Hepatocyte (in vitro differentiated cells): ENCODE data around the gene SLC31A1. TPM values are rescaled to one million over a fixed set of nuclear protein-coding genes. Genes with fewer than 3 reads are reported as not detected.

Experiments
- DNase-seq: peaks from one replicate; pipeline ENCODE4 v3.0.0-alpha.2; 2016; ENCODE audit warnings: low spot score
- H2AFZ ChIP-seq: fragments of 200-600 bp; sonication (generic); 2 replicates; pipeline ENCODE4 v1.6.0; 2016; ENCODE audit warnings: antibody characterized with exemption, mild to moderate bottlenecking
- H3K27ac ChIP-seq: fragments of 200-600 bp; sonication (generic); 2 replicates; pipeline ENCODE4 v1.5.1; 2016; ENCODE audit warnings: mild to moderate bottlenecking
- H3K27me3 ChIP-seq: fragments of 200-600 bp; sonication (generic); 2 replicates; pipeline ENCODE4 v1.6.1; 2016
- H3K36me3 ChIP-seq: fragments of 200-600 bp; sonication (generic); replicated peaks from 2 replicates; pipeline ENCODE4 v1.5.1; 2016; ENCODE audit warnings: low read depth; ENCODE audit not compliant: insufficient read depth
- H3K4me1 ChIP-seq: fragments of 200-600 bp; sonication (generic); 2 replicates; pipeline ENCODE4 v1.5.1; 2016; ENCODE audit warnings: mild to moderate bottlenecking, moderate library complexity; ENCODE audit not compliant: insufficient read depth
- H3K4me2 ChIP-seq: fragments of 200-600 bp; sonication (generic); 2 replicates; pipeline ENCODE4 v1.6.0; 2016
- H3K4me3 ChIP-seq: fragments of 200-600 bp; sonication (generic); 2 replicates; pipeline ENCODE4 v1.5.1; 2016; ENCODE audit warnings: mild to moderate bottlenecking
- H3K79me2 ChIP-seq: fragments of 200-600 bp; sonication (generic); 2 replicates; pipeline ENCODE4 v1.6.0; 2017; ENCODE audit warnings: mild to moderate bottlenecking
- H3K9me2 ChIP-seq: fragments of 200-600 bp; sonication (generic); replicated peaks from 2 replicates; pipeline ENCODE4 v1.6.0; 2017; ENCODE audit warnings: mild to moderate bottlenecking; ENCODE audit not compliant: insufficient read depth
- H3K9me3 ChIP-seq: fragments of 200-600 bp; sonication (generic); 2 replicates; pipeline ENCODE4 v1.5.1; 2016; ENCODE audit warnings: low read depth, mild to moderate bottlenecking
- H4K20me1 ChIP-seq: fragments of 200-600 bp; sonication (generic); 2 replicates; pipeline ENCODE4 v1.6.0; 2016; ENCODE audit warnings: mild to moderate bottlenecking; ENCODE audit not compliant: insufficient read depth, poor library complexity, severe bottlenecking
- EZH2 ChIP-seq: fragments of 200-600 bp; sonication (generic); IDR thresholded peaks from 2 replicates; pipeline ENCODE4 v1.6.1; 2016; ENCODE audit warnings: antibody characterized with exemption, mild to moderate bottlenecking, borderline replicate concordance
- EZH2phosphoT487 ChIP-seq: fragments of 200-600 bp; sonication (generic); IDR thresholded peaks from one replicate; pipeline ENCODE4 v1.6.1; 2018; ENCODE audit warnings: antibody characterized with exemption, mild to moderate bottlenecking, low read depth, moderate library complexity; ENCODE audit not compliant: unreplicated experiment, severe bottlenecking
- WGBS: methylation state at CpG from one replicate; pipeline ENCODE4 v1.1.6; 2016; ENCODE audit warnings: low lambda C conversion rate; ENCODE audit errors: missing lambda C conversion rate; 5-methylcytosine and 5-hydroxymethylcytosine counted together
- polyA plus RNA-seq: library from polyadenylated mRNA; unstranded; fragments of >200 nt; fragmentation: Nextera tagmentation; extraction: Ambion mirVana; gene quantifications from 2 replicates; pipeline ENCODE4 v1.2.1, GENCODE V29; 2016
- total RNA-seq: library from RNA; depleted of rRNA; stranded (reverse); fragments of >200 nt; gene quantifications from 2 replicates; pipeline ENCODE4 v1.2.3, GENCODE V29; 2014
- TF ChIP-seq, protein P1 (sequence below): fragments of 200-600 bp; sonication (generic); IDR thresholded peaks from 2 replicates; pipeline ENCODE4 v1.5.1; 2016; ENCODE audit warnings: antibody characterized with exemption, mild to moderate bottlenecking; ENCODE audit not compliant: poor library complexity

The SLC31A1 gene
- total and polyA plus RNA-seq, 2 experiments from 2014 or later, result 29.7 to 43.3 TPM

DNA sequence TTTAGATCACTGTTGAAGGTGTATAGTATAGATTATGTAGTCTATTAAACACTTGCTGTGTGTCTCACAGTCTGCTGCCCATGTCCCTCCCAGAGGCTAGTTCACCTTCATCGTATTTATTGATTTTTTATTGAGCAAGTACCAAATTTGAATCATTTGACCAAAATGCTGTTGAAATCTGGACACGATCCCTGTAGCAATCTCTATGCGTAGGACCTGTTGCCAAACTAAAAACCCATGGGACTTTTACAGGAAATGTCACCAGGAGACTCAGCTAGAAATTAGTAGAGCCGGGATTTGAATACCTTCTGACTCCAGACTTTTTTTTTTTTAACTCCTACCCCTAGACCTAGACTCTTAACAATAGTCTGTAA lies 17.5 kb downstream of the SLC31A1 start:
- no peaks in the 10 kb centered on the region for H3K9me3 ChIP-seq
- TF ChIP-seq, protein P1, sequence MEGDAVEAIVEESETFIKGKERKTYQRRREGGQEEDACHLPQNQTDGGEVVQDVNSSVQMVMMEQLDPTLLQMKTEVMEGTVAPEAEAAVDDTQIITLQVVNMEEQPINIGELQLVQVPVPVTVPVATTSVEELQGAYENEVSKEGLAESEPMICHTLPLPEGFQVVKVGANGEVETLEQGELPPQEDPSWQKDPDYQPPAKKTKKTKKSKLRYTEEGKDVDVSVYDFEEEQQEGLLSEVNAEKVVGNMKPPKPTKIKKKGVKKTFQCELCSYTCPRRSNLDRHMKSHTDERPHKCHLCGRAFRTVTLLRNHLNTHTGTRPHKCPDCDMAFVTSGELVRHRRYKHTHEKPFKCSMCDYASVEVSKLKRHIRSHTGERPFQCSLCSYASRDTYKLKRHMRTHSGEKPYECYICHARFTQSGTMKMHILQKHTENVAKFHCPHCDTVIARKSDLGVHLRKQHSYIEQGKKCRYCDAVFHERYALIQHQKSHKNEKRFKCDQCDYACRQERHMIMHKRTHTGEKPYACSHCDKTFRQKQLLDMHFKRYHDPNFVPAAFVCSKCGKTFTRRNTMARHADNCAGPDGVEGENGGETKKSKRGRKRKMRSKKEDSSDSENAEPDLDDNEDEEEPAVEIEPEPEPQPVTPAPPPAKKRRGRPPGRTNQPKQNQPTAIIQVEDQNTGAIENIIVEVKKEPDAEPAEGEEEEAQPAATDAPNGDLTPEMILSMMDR, result no peak
- TF ChIP-seq EZH2, result no peak
- TF ChIP-seq EZH2phosphoT487, result no peak
- H3K9me2 ChIP-seq, result no peaks in the 10 kb centered on the region
- H3K27ac ChIP-seq, result no peak overlapping the region
- no peak for DNase-seq
- H3K79me2 ChIP-seq, result peaks cover 44% of the 10 kb centered on the region
- no peak overlapping the region for H3K4me2 ChIP-seq
- no peaks in the 10 kb centered on the region for H3K4me1 ChIP-seq
- WGBS, result 76% methylated on average over 4 of the region's 4 CpGs
- no peaks in the 10 kb centered on the region for H4K20me1 ChIP-seq
- H2AFZ ChIP-seq, result no peak overlapping the region
- H3K4me3 ChIP-seq, result no peak overlapping the region
- H3K27me3 ChIP-seq, result no peaks in the 10 kb centered on the region
- no peaks in the 10 kb centered on the region for H3K36me3 ChIP-seq

DNA sequence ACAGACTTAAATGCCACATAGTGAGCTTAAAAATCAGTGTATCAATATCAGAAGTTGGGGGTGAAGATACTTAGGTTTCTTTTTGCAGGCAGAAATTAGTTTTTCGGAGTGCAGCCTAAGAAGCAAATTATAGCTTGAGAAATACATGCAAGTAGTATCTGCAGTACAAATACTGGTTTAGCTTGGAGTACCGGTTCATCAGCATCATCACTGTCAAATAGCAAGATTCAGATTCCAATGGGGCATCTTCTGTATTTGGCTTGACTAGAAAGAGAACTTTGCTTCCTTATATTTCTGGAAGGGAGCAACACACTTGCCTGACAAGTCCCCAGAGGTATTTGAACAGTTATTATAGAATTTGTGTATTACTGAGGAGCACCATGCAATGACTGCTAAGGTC lies 19.8 kb downstream of the SLC31A1 start:
- no peaks in the 10 kb centered on the region for H4K20me1 ChIP-seq
- DNase-seq, result no peak
- H3K79me2 ChIP-seq, result peaks cover 35% of the 10 kb centered on the region
- WGBS, result 91% methylated on average over 2 of the region's 2 CpGs
- H3K9me3 ChIP-seq, result no peaks in the 10 kb centered on the region
- TF ChIP-seq EZH2phosphoT487 (no peak), EZH2 (no peak)
- TF ChIP-seq, protein P1, result no peak
- no peaks in the 10 kb centered on the region for H3K36me3 ChIP-seq
- H3K27me3 ChIP-seq, result no peaks in the 10 kb centered on the region
- H3K4me1 ChIP-seq, result no peaks in the 10 kb centered on the region
- H3K9me2 ChIP-seq, result no peaks in the 10 kb centered on the region
- no peak overlapping the region for H3K27ac ChIP-seq
- no peak overlapping the region for H3K4me2 ChIP-seq
- H2AFZ ChIP-seq, result no peak overlapping the region
- no peak overlapping the region for H3K4me3 ChIP-seq

DNA sequence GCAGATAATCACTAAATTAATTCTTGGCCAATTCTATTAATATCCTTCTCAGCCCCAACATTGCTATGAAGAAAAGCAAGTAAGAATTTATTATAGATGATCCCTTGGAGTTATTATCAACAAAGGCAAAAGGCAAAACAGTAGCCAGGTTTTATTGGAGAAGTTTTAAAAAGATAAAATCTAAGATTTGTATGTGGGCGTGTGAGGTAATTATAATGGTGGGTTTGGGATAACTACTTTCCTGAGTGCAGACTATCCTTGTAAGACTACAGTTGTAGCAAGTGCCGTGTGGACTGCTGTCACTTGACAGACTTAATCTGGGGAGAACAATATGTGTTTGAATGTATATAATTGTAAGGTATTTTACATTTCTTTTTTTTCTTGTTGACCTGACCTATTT lies 23.2 kb downstream of the SLC31A1 start:
- WGBS, result 82% methylated on average over 2 of the region's 2 CpGs
- no peak for DNase-seq

More for the DNA sequence above, 23.2 kb downstream of the SLC31A1 start:
- H3K9me3 ChIP-seq, result no peaks in the 10 kb centered on the region
- no peak overlapping the region for H3K4me3 ChIP-seq
- no peaks in the 10 kb centered on the region for H3K9me2 ChIP-seq
- H3K27ac ChIP-seq, result no peak overlapping the region
- no peak overlapping the region for H3K4me2 ChIP-seq
- H3K79me2 ChIP-seq, result peaks cover 15% of the 10 kb centered on the region
- no peak overlapping the region for H2AFZ ChIP-seq
- H3K4me1 ChIP-seq, result no peaks in the 10 kb centered on the region
- no peaks in the 10 kb centered on the region for H3K27me3 ChIP-seq
- no peaks in the 10 kb centered on the region for H4K20me1 ChIP-seq
- TF ChIP-seq EZH2 (no peak), EZH2phosphoT487 (no peak)
- TF ChIP-seq, protein P1, result no peak
- H3K36me3 ChIP-seq, result no peaks in the 10 kb centered on the region
